GM18498 (cell line): ENCODE results near the gene MAP1B.

Experiments
- ATAC-seq: cut with Tn5 transposase; IDR thresholded peaks from one replicate; pipeline ENCODE4 v1.9.1; 2021; ENCODE audit warnings: mild to moderate bottlenecking, moderate library complexity; ENCODE audit not compliant: unreplicated experiment

The MAP1B gene

GRCh38 chr5:72216756-72217155 is 109.5 kb downstream of the MAP1B start:
- ATAC-seq, result no peak

- ATAC-seq, result no peak
Observed at GRCh38 chr5:72221099-72221498, 113.8 kb downstream of the MAP1B start.

GRCh38 chr5:72221541-72221940 is 114.3 kb downstream of the MAP1B start:
- ATAC-seq, result no peak

- no peak for ATAC-seq
Observed at GRCh38 chr5:72222521-72222920, 115.2 kb downstream of the MAP1B start.

GRCh38 chr5:72223371-72223770 is 116.1 kb downstream of the MAP1B start:
- no peak for ATAC-seq

GRCh38 chr5:72224946-72225463 is 117.7 kb downstream of the MAP1B start:
- ATAC-seq, result no peak

- no peak for ATAC-seq
Observed at GRCh38 chr5:72225741-72226140, 118.5 kb downstream of the MAP1B start.

GRCh38 chr5:72226950-72227349 is 119.7 kb downstream of the MAP1B start:
- no peak for ATAC-seq

GRCh38 chr5:72228960-72229359 is 121.7 kb downstream of the MAP1B start:
- no peak for ATAC-seq

- no peak for ATAC-seq
Observed at GRCh38 chr5:72231991-72232703, 124.9 kb downstream of the MAP1B start.

GRCh38 chr5:72232838-72233237 is 125.6 kb downstream of the MAP1B start:
- ATAC-seq, result no peak

GRCh38 chr5:72233835-72234234 is 126.6 kb downstream of the MAP1B start:
- ATAC-seq, result no peak

GRCh38 chr5:72234265-72234700 is 127.0 kb downstream of the MAP1B start:
- ATAC-seq, result peak; percentile 91

GRCh38 chr5:72234868-72235267 is 127.6 kb downstream of the MAP1B start:
- ATAC-seq, result no peak

GRCh38 chr5:72235725-72236124 is 128.4 kb downstream of the MAP1B start:
- ATAC-seq, result no peak

- ATAC-seq, result no peak
Observed at GRCh38 chr5:72237415-72237814, 130.1 kb downstream of the MAP1B start.

GRCh38 chr5:72237879-72238278 is 130.6 kb downstream of the MAP1B start:
- no peak for ATAC-seq

GRCh38 chr5:72238712-72239445 is 131.6 kb downstream of the MAP1B start:
- no peak for ATAC-seq

- ATAC-seq, result no peak
Observed at GRCh38 chr5:72241346-72242003, 134.2 kb downstream of the MAP1B start.

GRCh38 chr5:72242796-72243475 is 135.7 kb downstream of the MAP1B start:
- no peak for ATAC-seq

GRCh38 chr5:72243706-72244105 is 136.4 kb downstream of the MAP1B start:
- no peak for ATAC-seq
